Mesothelial cell of epicardium (in vitro differentiated cells): ENCODE results near the gene OR8S1. TPM values are rescaled to one million over a fixed set of nuclear protein-coding genes. Genes with fewer than 3 reads are reported as not detected.

Source experiments
- DNase-seq, 2 experiments: peaks; one replicate each; pipeline ENCODE4 v3.0.0; 2021; ENCODE audit warnings: low spot score in 2 of 2; ENCODE audit not compliant: unreplicated experiment in 2 of 2
- H3K27ac Mint-ChIP-seq: 2 replicates; pipeline ENCODE4 v1.8.0; 2021; ENCODE audit warnings: mixed read lengths
- H3K27me3 Mint-ChIP-seq: 2 replicates; pipeline ENCODE4 v1.8.0; 2021; ENCODE audit warnings: low read depth, mixed read lengths
- H3K36me3 Mint-ChIP-seq: 2 replicates; pipeline ENCODE4 v1.8.0; 2021; ENCODE audit warnings: mixed read lengths
- H3K4me1 Mint-ChIP-seq: 2 replicates; pipeline ENCODE4 v1.8.0; 2021; ENCODE audit warnings: mixed read lengths
- H3K4me3 Mint-ChIP-seq: 2 replicates; pipeline ENCODE4 v1.8.0; 2021; ENCODE audit warnings: mild to moderate bottlenecking, moderate library complexity, mixed read lengths
- H3K9me3 Mint-ChIP-seq: 2 replicates; pipeline ENCODE4 v1.8.0; 2021; ENCODE audit warnings: mixed read lengths
- total RNA-seq: library from RNA; stranded (reverse); gene quantifications from 3 replicates; pipeline ENCODE4 v1.2.1, GENCODE V29; 2021
- TF ChIP-seq, protein P1 (sequence below): fragments of 200-600 bp; sonication (generic); IDR thresholded peaks from one replicate; pipeline ENCODE4 v1.5.0; 2021; ENCODE audit warnings: antibody characterized with exemption; ENCODE audit not compliant: unreplicated experiment

Gene OR8S1, protein sequence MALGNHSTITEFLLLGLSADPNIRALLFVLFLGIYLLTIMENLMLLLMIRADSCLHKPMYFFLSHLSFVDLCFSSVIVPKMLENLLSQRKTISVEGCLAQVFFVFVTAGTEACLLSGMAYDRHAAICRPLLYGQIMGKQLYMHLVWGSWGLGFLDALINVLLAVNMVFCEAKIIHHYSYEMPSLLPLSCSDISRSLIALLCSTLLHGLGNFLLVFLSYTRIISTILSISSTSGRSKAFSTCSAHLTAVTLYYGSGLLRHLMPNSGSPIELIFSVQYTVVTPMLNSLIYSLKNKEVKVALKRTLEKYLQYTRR
- not detected in 3 replicates for total RNA-seq

GRCh38 chr12:48525332-48525731, at the start of gene OR8S1:
Gene OR8S1, plus strand, starts transcription at chr12:48525632. Its CDS starts 0 bp downstream, at chr12:48525632.
- Mint-ChIP-seq H3K4me1 (no peaks in the 10 kb centered on the region), H3K9me3 (peaks cover 25% of the 10 kb centered on the region), H3K27ac (no peak within 1 kb of the TSS), H3K4me3 (no peak within 1 kb of the TSS), H3K27me3 (no peaks in the 10 kb centered on the region), H3K36me3 (no peaks in the 10 kb centered on the region)
- DNase-seq: no peak
- TF ChIP-seq, protein P1, sequence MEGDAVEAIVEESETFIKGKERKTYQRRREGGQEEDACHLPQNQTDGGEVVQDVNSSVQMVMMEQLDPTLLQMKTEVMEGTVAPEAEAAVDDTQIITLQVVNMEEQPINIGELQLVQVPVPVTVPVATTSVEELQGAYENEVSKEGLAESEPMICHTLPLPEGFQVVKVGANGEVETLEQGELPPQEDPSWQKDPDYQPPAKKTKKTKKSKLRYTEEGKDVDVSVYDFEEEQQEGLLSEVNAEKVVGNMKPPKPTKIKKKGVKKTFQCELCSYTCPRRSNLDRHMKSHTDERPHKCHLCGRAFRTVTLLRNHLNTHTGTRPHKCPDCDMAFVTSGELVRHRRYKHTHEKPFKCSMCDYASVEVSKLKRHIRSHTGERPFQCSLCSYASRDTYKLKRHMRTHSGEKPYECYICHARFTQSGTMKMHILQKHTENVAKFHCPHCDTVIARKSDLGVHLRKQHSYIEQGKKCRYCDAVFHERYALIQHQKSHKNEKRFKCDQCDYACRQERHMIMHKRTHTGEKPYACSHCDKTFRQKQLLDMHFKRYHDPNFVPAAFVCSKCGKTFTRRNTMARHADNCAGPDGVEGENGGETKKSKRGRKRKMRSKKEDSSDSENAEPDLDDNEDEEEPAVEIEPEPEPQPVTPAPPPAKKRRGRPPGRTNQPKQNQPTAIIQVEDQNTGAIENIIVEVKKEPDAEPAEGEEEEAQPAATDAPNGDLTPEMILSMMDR: no peak

DNA sequence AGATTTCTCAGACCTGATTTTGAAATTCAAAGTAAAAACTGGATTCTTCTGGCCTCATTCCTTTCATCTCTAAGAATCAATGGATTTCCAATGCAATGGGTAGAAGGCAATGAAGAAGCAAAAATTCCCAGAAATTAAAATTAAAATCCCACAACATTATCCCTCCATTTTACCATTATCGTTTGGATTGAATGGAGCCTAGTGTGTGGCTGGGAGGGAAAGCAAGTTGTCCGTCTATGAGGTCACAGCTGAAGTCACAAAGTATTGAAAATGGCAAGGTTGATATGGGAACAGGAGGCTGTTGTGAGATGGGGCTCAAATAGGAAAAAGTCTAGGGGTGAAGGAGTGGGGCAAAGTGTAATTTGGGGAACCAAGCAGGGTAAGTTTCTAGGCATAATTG, 43.2 kb upstream of the OR8S1 start, which contains the start of gene C12orf54:
TSS of gene C12orf54 (plus strand) at position 301 of the 400 bp plus-strand sequence. CDS start 799 bp downstream, outside the sequence.
- Mint-ChIP-seq H3K36me3 (no peaks in the 10 kb centered on the region), H3K4me1 (no peaks in the 10 kb centered on the region), H3K9me3 (peaks cover 50% of the 10 kb centered on the region), H3K4me3 (no peak within 1 kb of the TSS), H3K27me3 (peaks cover 1% of the 10 kb centered on the region), H3K27ac (no peak within 1 kb of the TSS)
- TF ChIP-seq, protein P1: no peak
- DNase-seq: no peak

- DNase-seq: no peak
- peaks cover 1% of the 10 kb centered on the region for H3K27me3 Mint-ChIP-seq
- no peaks in the 10 kb centered on the region for H3K36me3 Mint-ChIP-seq
- no peaks in the 10 kb centered on the region for H3K4me1 Mint-ChIP-seq
- H3K4me3 Mint-ChIP-seq: no peak overlapping the region
- H3K27ac Mint-ChIP-seq: no peak overlapping the region
- peaks cover 46% of the 10 kb centered on the region for H3K9me3 Mint-ChIP-seq
- TF ChIP-seq, protein P1: no peak
Observed at GRCh38 chr12:48482930-48483329, 42.5 kb upstream of the OR8S1 start.

- Mint-ChIP-seq H3K9me3 (peaks cover 47% of the 10 kb centered on the region), H3K27me3 (peaks cover 1% of the 10 kb centered on the region), H3K36me3 (no peaks in the 10 kb centered on the region), H3K4me1 (no peaks in the 10 kb centered on the region), H3K27ac (no peak overlapping the region), H3K4me3 (no peak overlapping the region)
- TF ChIP-seq, protein P1: no peak
- DNase-seq: no peak
Observed at GRCh38 chr12:48486261-48486660, 39.2 kb upstream of the OR8S1 start.

DNA sequence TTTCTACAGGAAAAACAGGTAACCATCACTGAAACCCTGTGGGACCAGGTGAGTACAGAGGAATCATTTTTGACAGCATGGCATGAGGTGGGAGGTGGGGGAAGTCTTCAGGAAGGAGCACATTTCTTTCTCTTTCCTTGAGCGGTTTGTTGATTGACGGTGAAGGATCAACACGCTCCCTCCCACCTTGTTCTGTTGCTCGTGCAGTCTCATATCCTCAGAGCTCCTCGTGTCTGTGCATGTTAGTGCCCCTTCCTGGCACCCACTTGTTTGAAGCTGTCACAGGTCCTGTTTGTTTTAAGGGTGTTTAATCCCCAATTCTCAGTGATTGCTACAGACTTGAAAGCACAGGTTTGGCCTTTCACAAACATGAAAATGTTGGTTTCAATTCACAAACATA, 38.8 kb upstream of the OR8S1 start:
- H3K36me3 Mint-ChIP-seq: no peaks in the 10 kb centered on the region
- peaks cover 46% of the 10 kb centered on the region for H3K9me3 Mint-ChIP-seq
- H3K27me3 Mint-ChIP-seq: peaks cover 1% of the 10 kb centered on the region
- no peaks in the 10 kb centered on the region for H3K4me1 Mint-ChIP-seq
- no peak for DNase-seq
- H3K27ac Mint-ChIP-seq: no peak overlapping the region
- no peak overlapping the region for H3K4me3 Mint-ChIP-seq
- TF ChIP-seq, protein P1: no peak
